ENCODE results near the gene ATG9A.
"Not testable (repeated sequence)": the region's sequence is repeated elsewhere in the genome, so short reads cannot be mapped to it uniquely, and the experiment has no call there.

ATG9A gene, protein sequence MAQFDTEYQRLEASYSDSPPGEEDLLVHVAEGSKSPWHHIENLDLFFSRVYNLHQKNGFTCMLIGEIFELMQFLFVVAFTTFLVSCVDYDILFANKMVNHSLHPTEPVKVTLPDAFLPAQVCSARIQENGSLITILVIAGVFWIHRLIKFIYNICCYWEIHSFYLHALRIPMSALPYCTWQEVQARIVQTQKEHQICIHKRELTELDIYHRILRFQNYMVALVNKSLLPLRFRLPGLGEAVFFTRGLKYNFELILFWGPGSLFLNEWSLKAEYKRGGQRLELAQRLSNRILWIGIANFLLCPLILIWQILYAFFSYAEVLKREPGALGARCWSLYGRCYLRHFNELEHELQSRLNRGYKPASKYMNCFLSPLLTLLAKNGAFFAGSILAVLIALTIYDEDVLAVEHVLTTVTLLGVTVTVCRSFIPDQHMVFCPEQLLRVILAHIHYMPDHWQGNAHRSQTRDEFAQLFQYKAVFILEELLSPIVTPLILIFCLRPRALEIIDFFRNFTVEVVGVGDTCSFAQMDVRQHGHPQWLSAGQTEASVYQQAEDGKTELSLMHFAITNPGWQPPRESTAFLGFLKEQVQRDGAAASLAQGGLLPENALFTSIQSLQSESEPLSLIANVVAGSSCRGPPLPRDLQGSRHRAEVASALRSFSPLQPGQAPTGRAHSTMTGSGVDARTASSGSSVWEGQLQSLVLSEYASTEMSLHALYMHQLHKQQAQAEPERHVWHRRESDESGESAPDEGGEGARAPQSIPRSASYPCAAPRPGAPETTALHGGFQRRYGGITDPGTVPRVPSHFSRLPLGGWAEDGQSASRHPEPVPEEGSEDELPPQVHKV

DNA sequence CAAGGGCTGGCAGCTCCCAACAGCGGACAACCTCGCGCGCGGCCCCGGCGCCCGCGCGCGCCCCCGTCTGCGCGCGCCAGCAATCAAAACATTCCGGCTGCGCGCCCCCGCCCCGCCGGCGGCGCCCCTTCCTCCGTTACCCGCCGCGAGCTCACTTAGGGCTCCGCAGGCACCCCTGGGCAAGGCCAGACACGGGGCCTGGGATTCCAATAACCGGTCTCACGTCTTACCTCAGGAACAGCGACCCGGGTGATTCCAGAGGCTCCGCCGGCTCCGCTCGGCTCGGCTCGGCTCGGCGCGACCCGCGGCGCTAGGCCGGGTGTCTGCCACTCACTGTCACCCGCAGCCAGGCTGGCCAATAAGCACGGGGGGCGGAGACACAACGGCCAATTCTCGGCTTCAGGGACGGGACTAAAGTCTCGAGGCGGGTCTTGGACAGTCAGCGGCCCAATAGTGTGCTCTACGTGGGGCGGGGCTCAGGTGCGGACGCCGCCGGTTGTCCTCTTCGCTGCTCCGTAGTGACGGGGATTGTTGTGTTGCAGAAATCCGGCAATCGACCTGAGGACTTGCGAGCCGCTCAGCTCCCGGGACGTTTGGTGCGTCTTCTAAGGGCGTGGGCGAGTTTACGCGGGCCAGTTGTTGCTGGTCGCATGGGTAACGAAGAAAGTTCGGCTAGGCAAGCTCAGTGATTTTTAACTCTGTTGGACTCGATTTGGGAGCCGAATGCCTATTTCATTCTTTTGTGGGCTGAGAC lies at the start of gene ATG9A, which contains the start of gene ANKZF1:
Gene ATG9A, minus strand, starts transcription at position 332 of the 754 bp plus-strand sequence. CDS start 1,612 bp downstream, outside the sequence.
Gene ANKZF1, plus strand, starts transcription at position 502 of the 754 bp plus-strand sequence. CDS start 452 bp downstream, outside the sequence.
- DNase-seq, result peak; percentile 100

DNA sequence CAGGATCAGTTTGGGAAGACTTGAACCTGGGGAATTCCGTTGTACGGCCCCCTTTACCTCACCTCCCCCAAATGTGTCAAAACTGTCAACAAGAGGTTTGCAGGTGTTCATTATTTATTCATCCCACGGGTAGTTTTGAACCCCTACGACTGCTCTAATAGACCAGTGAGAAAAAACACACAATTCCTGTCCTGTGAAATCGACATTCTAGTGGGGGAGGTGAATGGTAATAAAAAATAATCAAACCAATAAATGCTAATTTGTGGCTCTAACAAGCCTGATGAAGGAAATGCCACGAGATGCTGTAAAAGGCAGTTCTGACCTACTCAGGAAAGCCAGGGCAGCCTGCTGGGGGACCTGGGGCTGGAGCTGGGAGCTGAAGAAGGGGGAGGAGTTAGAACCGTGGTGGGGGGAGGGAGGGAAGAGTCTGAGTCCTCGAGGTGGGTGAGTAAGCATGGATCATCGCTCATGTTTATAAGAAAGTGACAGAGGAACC lies 49.3 kb upstream of the ATG9A start:
- DNase-seq, result no peak

DNA sequence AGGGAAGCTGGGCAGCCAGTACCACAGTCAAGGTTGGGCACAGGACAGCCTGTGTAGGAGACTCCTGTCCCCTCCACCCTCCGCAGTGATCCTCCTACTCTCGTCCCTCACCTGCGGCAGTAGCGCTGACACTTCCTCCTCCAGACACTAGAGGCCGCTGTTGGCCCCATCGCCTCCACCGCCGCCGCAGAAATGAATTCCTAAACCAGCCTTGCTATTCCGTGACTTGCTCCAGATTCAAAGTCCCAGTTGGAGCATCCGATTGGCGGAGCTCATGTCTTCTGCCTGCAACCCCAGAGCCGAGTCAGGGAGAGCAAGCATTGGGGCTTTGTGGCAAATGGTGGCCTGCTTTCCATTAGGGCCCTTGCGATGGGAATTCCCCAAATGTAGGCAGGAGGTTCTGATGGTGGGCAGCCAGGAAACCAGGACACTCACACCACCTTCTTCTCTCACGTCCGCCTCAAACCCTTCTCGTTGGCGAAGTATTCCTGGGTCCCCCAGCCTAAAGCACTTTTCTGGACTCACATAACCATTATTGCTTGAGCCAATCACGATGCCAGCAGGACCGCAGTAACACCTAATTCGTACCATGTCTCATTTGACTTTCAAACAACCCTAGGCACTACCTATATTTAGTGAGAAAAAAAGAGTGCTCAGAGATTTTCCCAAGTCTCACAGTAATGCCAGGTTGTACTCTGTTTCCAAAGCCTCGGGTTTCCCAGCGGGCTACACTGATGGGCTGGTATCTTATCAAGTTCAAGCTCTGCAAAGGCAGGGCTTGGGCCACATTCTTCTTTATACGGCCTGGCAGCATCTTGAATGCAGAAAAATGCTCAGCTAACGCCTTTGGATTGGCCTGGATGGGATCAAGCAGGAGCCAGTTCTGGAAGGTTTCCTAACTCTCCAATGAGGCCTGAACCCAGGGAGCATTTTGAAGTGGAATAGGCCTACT lies 48.5 kb upstream of the ATG9A start:
- DNase-seq, result peak; percentile 55

DNA sequence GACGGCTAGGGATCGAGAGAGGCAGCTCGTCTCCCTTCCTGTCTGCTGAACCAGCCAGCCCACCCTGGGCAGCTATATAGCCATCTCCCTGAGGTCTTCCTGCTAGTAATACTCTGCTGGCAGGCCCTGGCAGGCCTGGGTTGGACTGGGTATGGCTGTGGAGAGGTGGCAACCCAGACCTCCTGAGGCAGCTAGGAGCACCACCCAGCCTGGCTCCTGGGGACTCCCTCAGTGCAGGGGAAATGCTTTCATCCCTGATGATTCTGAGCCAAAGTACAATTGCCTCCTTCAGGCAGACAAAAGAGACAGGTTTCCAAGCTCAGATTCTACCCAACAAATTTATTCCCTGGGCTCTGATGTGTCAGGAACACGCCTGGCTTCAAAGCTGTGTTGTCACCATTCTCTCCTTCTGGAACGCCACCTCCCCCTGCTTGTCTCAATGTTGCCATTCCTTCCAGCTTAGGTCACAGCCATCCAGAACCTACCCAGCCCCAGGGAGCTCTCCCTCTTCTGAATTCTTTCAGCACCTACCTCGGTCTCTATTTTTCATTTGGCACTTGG lies 45.0 kb upstream of the ATG9A start:
- DNase-seq, result no peak

DNA sequence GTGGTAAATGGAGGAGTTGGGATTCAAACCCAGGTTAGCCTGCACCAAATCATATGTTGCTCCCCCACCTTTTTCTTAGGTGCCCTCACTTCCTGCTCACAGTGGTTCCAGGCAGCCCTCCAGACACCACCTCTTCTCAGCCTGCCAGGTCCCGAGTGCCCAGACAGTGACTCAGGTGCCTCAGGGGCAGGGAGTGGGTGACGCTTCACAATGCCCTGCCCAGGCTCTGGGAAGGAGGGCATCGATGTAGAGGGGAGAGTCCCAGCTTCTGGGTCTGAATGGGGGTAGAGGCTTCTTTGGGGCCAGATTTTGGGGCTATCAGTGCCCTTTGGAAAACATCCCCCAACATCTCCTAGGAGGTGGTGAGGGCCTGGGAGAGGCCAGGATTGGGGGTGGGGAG lies 44.5 kb upstream of the ATG9A start:
- no peak for DNase-seq

DNA sequence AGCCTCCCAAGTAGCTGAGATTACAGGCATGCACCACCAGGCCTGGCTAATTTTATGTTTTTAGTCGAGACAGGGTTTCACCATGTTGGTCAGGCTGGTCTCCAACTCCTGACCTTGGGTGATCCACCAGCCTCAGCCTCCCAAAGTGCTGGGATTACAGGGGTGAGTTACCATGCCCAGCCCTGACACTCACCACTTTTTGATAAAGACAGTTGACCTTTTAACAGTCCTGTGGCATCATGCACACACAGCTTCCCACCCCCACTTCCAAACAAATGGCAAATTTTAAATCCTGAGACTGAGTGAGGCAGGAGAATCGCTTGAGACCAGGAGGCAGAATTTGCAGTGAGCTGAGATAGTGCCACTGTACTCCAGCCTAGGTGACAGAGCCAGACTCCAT lies 43.6 kb upstream of the ATG9A start:
- no peak for DNase-seq

DNA sequence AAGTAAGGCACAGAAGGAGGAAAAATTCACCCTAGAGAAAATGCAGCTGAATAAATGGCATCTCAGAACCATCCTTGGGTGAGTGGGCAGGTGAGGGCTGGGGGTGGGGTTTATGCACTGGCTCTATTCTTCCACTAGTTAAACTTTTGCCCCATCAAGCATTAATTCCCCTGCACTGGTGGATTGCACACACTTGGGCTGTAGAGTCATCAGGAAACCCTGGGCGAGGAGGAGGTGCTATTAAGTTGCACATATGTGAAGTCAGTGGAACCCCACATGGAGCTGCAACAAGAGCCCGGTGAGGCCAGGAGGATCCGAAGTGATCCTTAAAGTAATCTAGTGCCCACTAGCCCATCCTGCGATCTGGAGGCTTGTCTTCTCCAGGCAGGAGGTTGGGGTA lies 42.9 kb upstream of the ATG9A start:
- no peak for DNase-seq

DNA sequence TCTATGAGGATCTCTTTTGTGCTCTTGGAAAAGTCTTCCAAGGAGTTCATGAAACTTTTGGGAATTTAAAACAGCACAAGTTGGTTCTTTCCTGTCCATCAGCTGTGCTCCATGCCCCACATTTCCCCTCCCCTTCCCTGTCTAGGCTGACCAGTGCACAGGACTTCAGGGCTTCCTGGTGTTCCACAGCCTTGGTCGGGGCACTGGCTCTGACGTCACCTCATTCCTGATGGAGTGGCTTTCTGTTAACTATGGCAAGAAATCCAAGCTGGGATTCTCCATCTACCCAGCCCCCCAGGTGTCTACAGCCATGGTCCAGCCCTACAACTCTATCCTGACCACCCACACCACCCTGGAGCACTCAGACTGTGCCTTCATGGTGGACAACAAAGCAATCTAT lies 41.6 kb upstream of the ATG9A start:
- no peak for DNase-seq

DNA sequence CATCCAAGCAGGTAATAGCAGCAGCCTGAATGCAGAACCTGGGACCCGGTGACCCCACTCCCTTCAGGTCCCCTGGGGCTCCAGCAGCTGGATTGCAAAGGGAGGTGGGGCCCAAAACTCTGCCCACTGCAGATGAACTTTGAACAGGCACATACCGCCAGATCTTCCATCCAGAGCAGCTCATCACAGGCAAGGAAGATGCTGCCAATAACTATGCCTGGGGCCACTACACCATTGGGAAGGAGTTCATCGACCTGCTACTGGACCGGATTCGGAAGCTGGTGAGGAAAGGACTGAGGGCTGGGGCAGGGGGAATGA lies 40.6 kb upstream of the ATG9A start:
- no peak for DNase-seq

DNA sequence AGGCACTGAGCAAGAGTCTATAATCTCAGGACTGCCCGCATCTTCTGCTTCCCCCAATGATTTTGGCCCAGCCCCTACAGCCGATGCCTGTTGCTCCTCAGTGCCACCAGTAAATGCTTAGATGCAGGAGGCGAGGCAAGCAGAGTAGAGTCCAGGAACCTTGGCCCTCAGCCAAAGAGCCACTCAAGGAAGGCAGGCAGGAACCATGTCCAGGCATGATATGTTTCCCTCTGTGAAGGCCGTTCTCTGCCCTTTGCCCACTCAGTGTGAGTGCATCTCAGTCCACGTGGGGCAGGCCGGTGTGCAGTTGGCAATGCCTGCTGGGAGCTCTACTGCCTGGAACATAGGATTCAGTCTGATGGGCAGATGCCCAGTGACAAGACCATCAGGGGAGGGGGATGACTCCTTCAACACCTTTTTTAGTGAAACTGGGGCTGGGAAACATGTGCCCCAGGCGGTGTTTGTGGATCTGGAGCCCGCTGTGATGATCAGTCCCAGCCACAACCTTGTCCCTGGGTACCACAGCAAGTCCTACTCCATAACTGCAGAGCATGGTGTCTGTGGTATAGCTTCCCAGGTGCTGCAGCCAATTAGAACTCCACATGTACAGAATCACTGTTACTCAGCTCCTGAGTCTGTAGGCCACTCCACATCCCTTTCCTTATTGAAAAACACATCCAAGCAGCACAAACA lies 40.1 kb upstream of the ATG9A start:
- no peak for DNase-seq

DNA sequence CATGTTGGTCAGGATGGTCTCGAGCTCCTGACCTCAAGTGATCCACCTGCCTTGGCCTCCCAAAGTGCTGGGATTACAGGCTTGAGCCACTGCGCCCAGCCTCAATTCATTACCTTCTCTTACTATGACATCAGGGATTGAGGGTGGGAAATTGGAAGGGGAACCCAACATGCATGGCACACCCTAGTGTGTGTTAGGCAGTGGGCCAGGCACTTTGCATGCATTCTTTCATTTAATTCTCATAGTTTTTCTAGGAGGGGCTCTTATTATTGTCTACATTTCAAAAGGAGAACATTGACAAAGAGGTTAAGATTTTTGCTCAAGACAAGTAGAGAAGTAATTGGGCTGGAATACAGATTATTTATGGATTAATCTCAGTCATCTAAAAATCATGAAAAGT lies 38.9 kb upstream of the ATG9A start:
- DNase-seq, result no peak

DNA sequence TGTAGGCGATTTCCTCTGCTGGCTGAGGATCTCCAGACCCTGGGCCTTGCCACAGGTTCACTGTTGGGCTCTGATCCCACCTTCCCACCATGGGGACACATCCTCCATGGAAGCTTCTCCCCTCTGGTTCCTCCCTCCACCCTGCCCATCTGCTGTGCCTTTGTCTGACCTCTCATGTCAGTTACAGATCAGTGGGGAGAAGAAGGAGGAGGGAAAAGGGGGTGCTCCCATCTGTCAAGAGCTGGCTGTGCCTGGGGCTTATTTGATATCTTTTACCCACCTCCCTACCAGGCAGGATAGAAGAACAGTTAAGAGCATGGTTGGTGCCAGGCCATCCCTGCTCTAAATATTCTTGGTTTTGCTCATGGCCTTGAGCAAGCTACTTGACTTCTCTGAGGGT lies 37.5 kb upstream of the ATG9A start:
- DNase-seq, result no peak

DNA sequence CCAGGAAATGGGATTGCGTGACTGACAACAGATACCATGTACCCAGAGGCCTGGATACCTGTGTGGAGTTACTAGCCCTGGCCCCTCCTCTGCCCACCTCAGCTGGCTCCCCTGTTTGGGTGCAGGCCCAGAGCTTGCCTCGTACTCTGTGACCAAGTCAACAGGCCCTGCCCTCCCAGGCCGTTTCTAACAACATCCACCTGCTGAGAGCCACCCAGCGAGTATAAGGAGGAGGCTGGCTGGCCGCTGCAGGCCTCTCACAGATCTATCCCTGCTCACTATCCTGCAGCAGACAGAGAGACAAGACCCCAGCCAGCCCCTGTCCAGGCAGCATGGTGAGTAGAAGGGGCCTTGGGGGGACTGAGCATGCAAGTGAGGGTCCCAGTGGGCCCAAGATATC lies 36.8 kb upstream of the ATG9A start:
- DNase-seq, result no peak

DNA sequence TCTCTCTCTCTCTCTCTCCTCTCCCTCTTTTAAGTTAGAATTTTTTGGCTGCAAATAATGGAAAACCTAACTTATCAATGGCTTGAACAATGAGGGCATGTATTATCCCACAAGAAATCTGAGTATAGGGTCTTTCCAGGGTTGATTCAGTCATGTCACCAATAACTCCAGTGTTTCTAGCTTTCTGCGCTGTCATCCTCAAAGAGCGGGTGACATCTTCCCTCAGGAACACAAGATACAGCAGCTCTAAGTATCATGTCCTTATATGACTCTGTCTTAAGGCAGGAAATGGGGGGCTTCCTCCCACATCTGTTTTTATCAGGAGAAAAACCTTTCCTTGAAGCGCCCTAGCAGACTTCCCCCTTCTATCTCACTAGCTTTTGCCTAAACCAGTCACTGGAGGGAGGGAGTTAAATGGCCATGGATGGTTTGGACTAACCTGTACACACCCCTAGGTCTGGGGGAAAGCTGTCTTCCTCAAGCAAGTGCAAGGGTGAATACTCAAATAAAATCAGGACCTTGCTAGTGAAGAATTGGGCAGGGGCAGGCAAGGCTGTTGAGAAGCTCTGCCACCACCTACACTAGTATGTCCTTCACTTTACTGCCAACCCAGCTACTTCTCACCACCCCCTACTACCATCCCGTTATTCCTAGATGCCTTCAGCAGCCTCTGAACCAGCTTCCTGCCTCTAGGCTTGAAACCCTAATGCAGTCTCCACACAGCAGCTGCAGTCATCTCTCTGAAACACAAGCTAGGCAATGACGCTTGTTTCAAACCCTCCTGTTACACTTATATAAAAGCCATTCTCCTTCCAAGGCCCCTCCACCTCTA lies 31.8 kb upstream of the ATG9A start:
- DNase-seq, result no peak

DNA sequence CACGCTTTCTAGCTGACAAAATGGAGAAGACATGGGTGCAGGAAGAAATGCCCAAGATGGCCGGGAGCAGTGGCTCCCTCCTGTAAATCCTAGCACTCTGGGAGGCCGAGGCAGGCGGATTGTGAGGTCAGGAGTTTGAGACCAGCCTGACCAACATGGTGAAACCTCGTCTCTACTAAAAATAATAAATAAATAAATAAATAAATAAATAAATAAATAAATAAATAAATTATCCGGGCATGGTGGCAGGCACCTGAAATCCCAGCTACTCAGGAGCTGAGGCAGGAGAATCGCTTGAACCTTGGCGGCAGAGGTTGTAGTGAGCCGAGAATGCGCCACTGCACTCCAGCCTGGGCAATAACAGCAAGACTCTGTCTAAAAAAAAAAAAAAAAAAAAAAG lies 29.5 kb upstream of the ATG9A start:
- DNase-seq, result not testable (repeated sequence)

DNA sequence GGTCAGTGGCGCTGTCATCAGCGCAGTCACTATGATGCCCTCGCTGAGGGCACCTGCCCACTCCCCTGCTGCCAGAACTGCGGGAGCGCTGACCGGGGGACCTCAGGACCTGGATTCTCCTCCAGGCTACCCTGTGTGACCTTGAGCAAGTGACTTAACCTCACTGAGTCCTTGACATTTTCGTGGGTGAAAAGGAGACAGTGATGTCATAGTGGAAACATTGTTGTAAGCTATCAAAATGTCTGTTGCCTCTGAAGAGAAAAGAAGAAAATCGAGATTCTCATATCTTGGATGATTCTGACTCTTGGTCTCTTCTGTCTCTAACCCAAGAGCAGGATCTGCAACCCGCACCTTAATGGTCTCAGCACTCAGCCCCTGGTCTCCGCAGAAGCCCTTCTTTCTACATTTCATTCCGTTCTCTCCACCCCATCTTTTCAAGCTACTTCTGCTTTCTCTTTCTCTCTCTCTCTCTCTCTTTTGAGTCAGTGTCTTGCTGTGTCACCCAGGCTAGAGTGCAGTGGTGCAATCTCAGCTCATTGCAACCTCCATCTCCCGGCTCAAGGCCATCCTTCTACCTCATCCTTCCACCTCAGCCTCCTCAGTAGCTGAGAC lies 25.3 kb upstream of the ATG9A start:
- DNase-seq, result peak; percentile 87

DNA sequence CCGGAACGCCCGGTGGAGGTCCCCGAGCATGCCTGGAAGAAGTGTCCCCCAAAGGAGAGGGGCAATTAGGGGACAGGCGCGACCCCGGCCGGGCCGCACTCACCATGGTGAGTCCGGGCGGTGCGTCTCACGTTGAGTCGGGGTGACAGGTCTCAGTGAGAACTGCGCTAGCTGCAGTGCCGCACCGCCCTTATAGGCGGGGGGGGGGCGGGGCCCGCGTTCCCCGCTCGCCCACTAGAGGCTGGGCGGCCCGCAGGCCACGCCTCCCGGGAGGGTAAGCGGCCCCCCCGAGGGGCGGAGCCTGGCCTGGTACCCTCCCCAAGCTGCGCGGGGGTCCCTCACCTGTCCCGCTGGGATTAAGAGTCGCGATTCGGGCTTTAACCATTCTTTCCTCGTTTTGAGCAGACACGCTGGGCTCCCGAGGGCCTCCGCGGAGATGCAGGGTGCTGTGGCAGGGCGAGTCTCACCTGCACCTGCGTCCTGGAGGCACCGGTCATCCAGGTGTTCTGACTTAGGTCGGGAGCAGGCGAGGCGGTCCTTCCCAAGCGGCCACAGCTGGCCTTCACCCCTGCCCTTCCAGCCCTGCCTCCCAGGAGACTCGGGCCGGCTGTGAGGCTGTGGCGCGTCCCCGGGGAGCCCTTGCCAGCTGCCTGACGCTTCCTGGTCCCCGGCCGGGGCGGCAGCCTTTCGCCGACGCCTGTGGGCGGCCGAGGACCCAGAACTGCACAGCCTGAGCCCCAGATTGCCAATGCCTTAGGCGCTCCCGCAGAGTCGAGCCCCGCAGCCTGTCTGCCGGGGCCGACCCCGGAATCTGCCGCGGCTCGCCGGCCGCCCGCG lies 24.5 kb upstream of the ATG9A start, which contains the start of gene TUBA4A:
Gene TUBA4A, minus strand, starts transcription at position 166 of the 837 bp plus-strand sequence. Its CDS starts 60 bp downstream, at position 106.
- DNase-seq, result peak; percentile 84
